ENCODE measurements around the gene CARD19. TPM values are rescaled to one million over a fixed set of nuclear protein-coding genes. Genes with fewer than 3 reads are reported as not detected.

Gene CARD19
- total RNA-seq, 4 donors from 2014 or later = 53.4 to 93.6 (median 60.7) TPM

- DNase-seq (ENCODE audit: low spot score in 2 of 2) = peak in 1 of 2 donors; percentile 13
- H3K27ac ChIP-seq = peak overlapping the region in 3 of 4 donors; percentile 50 to 70 (median 55)
- no peaks in the 10 kb centered on the region for H3K9me3 ChIP-seq
- no peaks in the 10 kb centered on the region for H3K27me3 ChIP-seq
- H3K36me3 ChIP-seq = peaks cover 0 to 50% (median 0%) of the 10 kb centered on the region in 3 donors
- H3K4me1 ChIP-seq = peaks cover 0 to 40% (median 29%) of the 10 kb centered on the region in 4 donors
- WGBS, 2 donors = 72 to 76% methylated on average over 13 to 15 of the region's 20 CpGs
- TF ChIP-seq EP300 (IDR thresholded peaks at IDR 0.05) (no peak), CTCF (IDR thresholded peaks at IDR 0.05) (no peak), POLR2A (IDR thresholded peaks at IDR 0.05) (no peak)
- no peak overlapping the region for H3K4me3 ChIP-seq
Observed at GRCh38 chr9:93121316-93122241, 25.6 kb downstream of the CARD19 start.

DNA sequence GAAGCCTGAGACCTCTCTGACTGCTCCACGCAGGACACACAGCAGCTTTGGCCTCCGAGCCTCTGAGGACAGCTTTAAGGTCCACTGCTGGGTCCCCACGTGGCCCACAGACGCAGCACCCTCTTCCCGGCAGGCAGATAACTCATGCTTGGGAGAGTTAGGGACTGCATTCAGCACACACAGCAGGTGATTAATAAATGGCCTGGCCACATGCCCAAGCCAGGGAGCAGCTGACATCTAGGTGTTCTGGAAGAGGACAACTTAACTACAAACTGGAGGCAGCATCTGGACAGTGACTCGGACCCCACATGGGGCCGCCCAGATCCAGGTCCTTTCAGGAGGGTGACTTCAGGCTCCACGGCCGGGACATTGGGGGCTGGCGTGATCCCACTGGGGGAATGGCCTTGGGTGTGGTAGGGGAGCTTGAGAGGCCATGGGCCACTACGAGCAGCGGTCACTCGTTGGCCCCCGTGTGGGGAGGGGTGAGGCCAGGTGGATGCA, 26.8 kb downstream of the CARD19 start:
- TF ChIP-seq EP300 (IDR thresholded peaks at IDR 0.05) (no peak), CTCF (IDR thresholded peaks at IDR 0.05) (no peak), POLR2A (IDR thresholded peaks at IDR 0.05) (no peak)
- Histone ChIP-seq H3K4me3 (no peak overlapping the region), H3K4me1 (peaks cover 0 to 50% (median 40%) of the 10 kb centered on the region in 4 donors), H3K36me3 (peaks cover 0 to 50% (median 0%) of the 10 kb centered on the region in 3 donors), H3K27ac (peak overlapping the region in 1 of 4 donors; percentile 70), H3K9me3 (no peaks in the 10 kb centered on the region), H3K27me3 (no peaks in the 10 kb centered on the region)
- WGBS, 2 donors = 83 to 88% methylated on average over 9 to 14 of the region's 14 CpGs
- DNase-seq (ENCODE audit: low spot score in 2 of 2) = peak in 1 of 2 donors; percentile 12

GRCh38 chr9:93123561-93124283, 27.7 kb downstream of the CARD19 start:
- peak in 1 of 2 donors; percentile 1 for DNase-seq (ENCODE audit: low spot score in 2 of 2)
- peaks cover 0 to 57% (median 48%) of the 10 kb centered on the region in 4 donors for H3K4me1 ChIP-seq

DNA sequence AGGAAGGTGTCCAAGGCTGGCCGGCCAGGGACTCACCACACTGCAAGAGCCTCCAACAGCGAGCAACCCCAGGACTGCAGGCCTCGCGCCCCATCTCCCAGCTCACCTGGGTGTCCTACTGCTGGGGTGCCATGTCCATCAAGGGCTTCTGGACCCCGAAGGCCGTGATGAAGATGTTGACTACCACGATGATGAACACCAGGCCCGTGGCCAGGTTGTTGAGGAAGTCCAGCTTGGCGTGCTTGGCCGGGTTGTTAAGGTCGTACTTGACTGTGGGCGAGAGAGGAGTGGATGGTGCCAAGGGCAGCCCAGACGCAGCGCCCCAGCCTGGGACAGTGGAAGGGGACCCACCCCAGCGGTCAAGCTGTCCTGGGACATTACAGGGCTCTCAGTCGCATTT, 28.8 kb downstream of the CARD19 start:
- DNase-seq (ENCODE audit: low spot score in 2 of 2) = peak in 1 of 2 donors; percentile 7
- TF ChIP-seq POLR2A (IDR thresholded peaks at IDR 0.05) (no peak), EP300 (IDR thresholded peaks at IDR 0.05) (no peak), CTCF (IDR thresholded peaks at IDR 0.05) (no peak)
- no peaks in the 10 kb centered on the region for H3K9me3 ChIP-seq
- no peak overlapping the region for H3K4me3 ChIP-seq
- H3K36me3 ChIP-seq = peaks cover 0 to 50% (median 0%) of the 10 kb centered on the region in 3 donors
- H3K4me1 ChIP-seq = peaks cover 0 to 61% (median 49%) of the 10 kb centered on the region in 4 donors
- WGBS, 2 donors = 89 to 93% methylated on average over 12 to 13 of the region's 16 CpGs
- H3K27me3 ChIP-seq = no peaks in the 10 kb centered on the region
- no peak overlapping the region for H3K27ac ChIP-seq

More at GRCh38 chr9:93123561-93124283, 27.7 kb downstream of the CARD19 start:
- 79 to 80% methylated on average over 12 to 13 of the region's 14 CpGs for WGBS, 2 donors
- Histone ChIP-seq H3K27ac (peak overlapping the region in 1 of 4 donors; percentile 17), H3K27me3 (no peaks in the 10 kb centered on the region), H3K9me3 (no peaks in the 10 kb centered on the region), H3K36me3 (peaks cover 0 to 50% (median 0%) of the 10 kb centered on the region in 3 donors), H3K4me3 (no peak overlapping the region)
- TF ChIP-seq POLR2A (IDR thresholded peaks at IDR 0.05) (no peak), CTCF (IDR thresholded peaks at IDR 0.05) (no peak), EP300 (IDR thresholded peaks at IDR 0.05) (no peak)
